Activated T-helper 2 cell treated with anti-CD3 and anti-CD28 coated beads, Interferon-gamma antibody, Interleukin-2, Interleukin-4, amounts not matched to agents 10 μg/mL and 5 μg/mL and 100 μg/mL, durations not matched to agents 14 hours and 24 hours and 36 hours (primary cell): ENCODE measurements around the gene JAM3. TPM values are rescaled to one million over a fixed set of nuclear protein-coding genes. Genes with fewer than 3 reads are reported as not detected.
"Not testable (repeated sequence)": the region's sequence is repeated elsewhere in the genome, so short reads cannot be mapped to it uniquely, and the experiment has no call there.

Experiments
- DNase-seq: peaks from one replicate; pipeline ENCODE4 v3.0.0; 2021; ENCODE audit warnings: low spot score
- H3K27ac Mint-ChIP-seq: one replicate; pipeline ENCODE4 v1.8.0; 2021; ENCODE audit warnings: mixed read lengths
- H3K27me3 Mint-ChIP-seq: one replicate; pipeline ENCODE4 v1.8.0; 2021; ENCODE audit warnings: low read depth, mixed read lengths
- H3K36me3 Mint-ChIP-seq: one replicate; pipeline ENCODE4 v1.8.0; 2021; ENCODE audit warnings: low read depth, mixed read lengths
- H3K4me1 Mint-ChIP-seq: one replicate; pipeline ENCODE4 v1.8.0; 2021; ENCODE audit warnings: low read depth, mixed read lengths
- H3K4me3 Mint-ChIP-seq: one replicate; pipeline ENCODE4 v1.8.0; 2021; ENCODE audit warnings: low read depth, mild to moderate bottlenecking, moderate library complexity, mixed read lengths
- H3K9me3 Mint-ChIP-seq: one replicate; pipeline ENCODE4 v1.8.0; 2021; ENCODE audit warnings: mixed read lengths
- intact Hi-C: fragments of 100-400 bp; cut with micrococcal nuclease; formaldehyde crosslinking; loops from one replicate; pipeline ENCODE4 v1.15.1; 2023
- total RNA-seq: library from RNA; stranded (reverse); gene quantifications from 2 replicates; pipeline ENCODE4 v1.2.3, GENCODE V29; 2022

JAM3 gene
- total RNA-seq, 1 donor from 2014 or later, result 3.4 TPM

DNA sequence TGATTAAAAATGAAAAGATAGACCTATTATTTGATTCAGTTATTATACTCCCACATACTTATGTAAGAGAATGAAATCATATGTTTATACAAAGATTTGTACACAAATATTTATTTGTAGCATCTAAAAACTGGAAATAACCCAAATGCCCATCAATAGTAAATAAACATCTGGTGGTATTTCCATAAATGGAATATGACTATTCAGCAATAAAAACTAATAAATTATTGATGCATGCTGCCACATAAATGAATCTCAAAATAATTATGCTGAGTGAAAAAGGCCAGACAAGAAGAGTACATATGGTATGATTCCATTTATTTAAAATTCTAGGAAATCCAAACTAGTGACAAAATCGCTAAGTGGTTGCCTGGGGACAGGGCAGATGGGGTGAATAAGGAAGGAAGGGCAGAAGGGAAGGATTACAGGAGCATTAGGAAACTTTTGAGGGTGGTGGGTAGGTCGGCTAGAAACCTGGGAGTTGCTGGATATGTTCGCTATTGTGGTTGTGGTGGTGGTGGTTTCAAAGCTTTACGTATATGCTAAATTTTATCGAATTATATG is 41.5 kb downstream of the JAM3 start:
- Mint-ChIP-seq H3K27me3 (peaks cover 1% of the 10 kb centered on the region), H3K9me3 (peaks cover 5% of the 10 kb centered on the region), H3K27ac (no peak overlapping the region), H3K36me3 (no peaks in the 10 kb centered on the region), H3K4me3 (no peak overlapping the region), H3K4me1 (no peaks in the 10 kb centered on the region)
- intact Hi-C loops, result no loop called here
- no peak for DNase-seq

DNA sequence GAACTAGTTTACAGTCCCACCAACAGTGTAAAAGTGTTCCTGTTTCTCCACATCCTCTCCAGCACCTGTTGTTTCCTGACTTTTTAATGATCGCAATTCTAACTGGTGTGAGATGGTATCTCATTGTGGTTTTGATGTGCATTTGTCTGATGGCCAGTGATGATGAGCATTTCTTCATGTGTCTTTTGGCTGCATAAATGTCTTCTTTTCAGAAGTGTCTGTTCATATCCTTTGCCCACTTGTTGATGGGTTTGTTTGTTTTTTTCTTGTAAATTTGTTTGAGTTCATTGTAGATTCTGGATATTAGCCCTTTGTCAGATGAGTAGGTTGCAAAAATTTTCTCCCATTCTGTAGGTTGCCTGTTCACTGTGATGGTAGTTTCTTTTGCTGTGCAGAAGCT is 44.9 kb downstream of the JAM3 start:
- DNase-seq, intact Hi-C loops, H3K36me3 Mint-ChIP-seq, H3K27ac Mint-ChIP-seq, H3K27me3 Mint-ChIP-seq, H3K4me1 Mint-ChIP-seq, H3K4me3 Mint-ChIP-seq, H3K9me3 Mint-ChIP-seq: not testable (repeated sequence)

DNA sequence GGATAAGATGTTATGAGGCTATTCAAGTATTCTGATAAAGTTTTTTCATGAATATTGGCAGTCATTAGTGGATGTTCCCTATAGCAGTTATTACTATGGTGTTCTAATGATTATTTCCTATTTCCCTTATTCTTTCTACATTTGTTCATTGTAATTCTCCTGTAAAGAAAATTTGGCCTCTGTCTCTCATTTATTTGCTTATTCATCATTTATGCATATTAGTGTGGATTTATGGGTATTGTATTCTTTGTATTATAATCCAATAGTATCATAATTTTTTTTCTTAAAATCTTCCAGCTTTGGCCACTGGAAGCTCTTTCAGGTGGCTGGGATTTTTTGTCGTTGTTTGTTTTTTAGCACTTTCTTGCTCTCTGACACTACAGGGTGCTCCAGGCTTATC is 47.3 kb downstream of the JAM3 start:
- Mint-ChIP-seq H3K27ac (no peak overlapping the region), H3K27me3 (peaks cover 7% of the 10 kb centered on the region), H3K9me3 (no peaks in the 10 kb centered on the region), H3K36me3 (no peaks in the 10 kb centered on the region), H3K4me1 (peaks cover 5% of the 10 kb centered on the region), H3K4me3 (no peak overlapping the region)
- DNase-seq, result no peak
- intact Hi-C loops, result no loop called here

DNA sequence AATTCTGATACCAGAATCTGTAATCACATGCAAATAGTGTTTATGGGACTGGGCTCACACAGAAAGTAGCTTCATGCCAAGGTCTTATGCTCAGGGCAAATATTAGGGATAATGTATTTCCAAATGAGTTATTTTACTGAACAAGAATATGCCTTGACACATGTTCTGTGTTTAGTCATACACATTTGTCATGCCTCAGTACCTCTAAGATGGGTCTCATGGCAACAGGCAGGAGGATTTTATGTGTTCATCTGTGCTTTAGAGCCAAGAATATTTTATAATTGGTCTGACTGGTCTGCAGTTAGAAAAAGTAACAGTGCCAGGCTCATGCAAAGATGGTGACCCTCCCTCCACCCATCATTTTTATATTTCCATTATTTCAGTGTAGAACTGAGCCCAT is 49.1 kb downstream of the JAM3 start:
- H3K4me1 Mint-ChIP-seq, result peaks cover 5% of the 10 kb centered on the region
- no peak for DNase-seq
- intact Hi-C loops, result no loop called here
- H3K36me3 Mint-ChIP-seq, result no peaks in the 10 kb centered on the region
- no peaks in the 10 kb centered on the region for H3K9me3 Mint-ChIP-seq
- H3K27ac Mint-ChIP-seq, result no peak overlapping the region
- H3K27me3 Mint-ChIP-seq, result peaks cover 11% of the 10 kb centered on the region
- no peak overlapping the region for H3K4me3 Mint-ChIP-seq

DNA sequence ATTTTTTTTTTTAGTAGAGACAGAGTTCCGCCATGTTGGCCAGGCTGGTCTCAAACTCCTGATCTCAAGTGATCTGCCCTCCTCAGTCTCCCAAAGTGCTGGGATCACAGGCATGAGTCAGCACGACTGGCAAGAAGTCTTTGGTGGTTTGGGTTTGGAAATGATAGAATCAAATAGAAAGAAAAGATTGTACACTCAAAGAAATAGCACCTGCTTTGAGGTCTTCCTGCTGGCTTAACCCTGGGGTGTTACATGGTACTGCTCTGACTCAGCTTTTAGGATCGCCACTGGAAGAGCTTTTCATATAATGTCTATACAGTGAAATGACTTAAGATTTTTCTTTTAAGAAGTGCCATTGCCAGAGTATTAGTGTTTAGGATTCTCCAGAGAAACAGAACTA is 50.2 kb downstream of the JAM3 start:
- no peaks in the 10 kb centered on the region for H3K9me3 Mint-ChIP-seq
- intact Hi-C loops, result no loop called here
- peaks cover 22% of the 10 kb centered on the region for H3K27me3 Mint-ChIP-seq
- no peak overlapping the region for H3K4me3 Mint-ChIP-seq
- no peak overlapping the region for H3K27ac Mint-ChIP-seq
- no peak for DNase-seq
- peaks cover 5% of the 10 kb centered on the region for H3K4me1 Mint-ChIP-seq
- H3K36me3 Mint-ChIP-seq, result no peaks in the 10 kb centered on the region

DNA sequence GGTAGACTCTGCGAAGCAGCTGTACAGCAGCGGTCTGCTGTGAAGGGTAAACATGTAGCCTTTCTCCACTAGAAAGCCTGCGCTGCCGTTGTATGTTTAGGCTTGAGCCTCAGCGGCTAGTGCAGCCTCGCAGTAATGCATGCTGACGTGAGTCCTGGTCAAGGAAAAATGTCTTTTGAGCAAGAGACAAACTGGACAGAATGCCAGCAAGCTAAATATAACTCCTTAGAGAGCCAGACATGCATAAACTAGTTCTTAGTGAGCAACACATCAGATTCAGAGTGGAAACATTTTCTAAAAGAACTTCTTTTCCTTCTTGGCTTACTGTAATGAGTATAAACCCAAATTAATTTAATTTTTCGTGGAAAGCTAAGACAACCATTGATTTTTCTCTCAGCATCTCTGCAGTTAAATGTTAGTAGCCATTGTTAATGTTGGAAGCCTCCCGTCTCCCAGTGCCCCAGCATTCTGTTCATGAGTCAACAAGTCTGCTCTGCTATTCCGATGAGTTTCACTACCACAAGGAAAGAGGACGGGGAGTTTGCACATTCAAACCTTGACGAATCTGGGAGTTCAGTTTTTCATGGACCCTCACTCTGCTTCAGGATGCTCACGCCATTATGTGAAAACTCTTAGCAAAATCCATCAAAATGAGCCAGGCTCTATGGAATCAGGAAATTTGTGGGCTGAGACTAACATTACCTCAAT is 51.4 kb downstream of the JAM3 start:
- H3K27me3 Mint-ChIP-seq, result peaks cover 31% of the 10 kb centered on the region
- H3K9me3 Mint-ChIP-seq, result no peaks in the 10 kb centered on the region

DNA sequence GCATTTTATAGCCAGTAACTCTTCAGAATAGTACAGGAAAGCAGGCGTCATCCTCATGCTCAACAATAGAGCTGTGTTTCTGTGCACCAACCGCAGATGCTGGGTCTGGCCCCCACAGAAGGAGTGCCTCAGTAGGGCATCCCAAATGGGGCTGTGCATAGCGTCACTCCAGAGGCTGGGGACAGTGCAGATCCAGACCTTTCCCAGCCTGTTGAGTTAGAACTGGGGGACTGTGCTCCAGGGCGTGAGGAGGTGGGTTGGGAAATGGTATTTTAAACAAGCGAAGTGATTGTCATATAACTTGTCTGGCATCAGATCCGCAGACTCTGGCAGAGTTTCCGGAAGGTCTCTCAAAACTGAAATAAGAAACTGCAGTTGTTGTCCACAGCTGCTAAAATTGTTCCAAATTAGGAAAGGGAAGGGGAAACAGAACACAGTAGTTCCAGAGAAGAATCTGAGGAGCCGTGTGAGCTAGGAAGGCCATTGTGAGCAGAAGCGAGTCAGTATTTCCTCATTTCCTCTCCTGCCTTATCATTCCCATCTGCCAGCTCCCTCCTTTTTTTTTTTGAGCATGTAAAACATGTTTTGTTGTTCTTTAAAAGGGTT is 52.2 kb downstream of the JAM3 start:
- Mint-ChIP-seq H3K4me1 (peaks cover 9% of the 10 kb centered on the region), H3K36me3 (no peaks in the 10 kb centered on the region), H3K27ac (no peak overlapping the region), H3K27me3 (peaks cover 35% of the 10 kb centered on the region), H3K9me3 (no peaks in the 10 kb centered on the region), H3K4me3 (no peak overlapping the region)
- no peak for DNase-seq
- intact Hi-C loops, result no loop called here

More for the DNA sequence above, 51.4 kb downstream of the JAM3 start:
- DNase-seq, result no peak
- intact Hi-C loops, result no loop called here
- Mint-ChIP-seq H3K36me3 (no peaks in the 10 kb centered on the region), H3K4me1 (peaks cover 7% of the 10 kb centered on the region), H3K27ac (no peak overlapping the region), H3K4me3 (no peak overlapping the region)

DNA sequence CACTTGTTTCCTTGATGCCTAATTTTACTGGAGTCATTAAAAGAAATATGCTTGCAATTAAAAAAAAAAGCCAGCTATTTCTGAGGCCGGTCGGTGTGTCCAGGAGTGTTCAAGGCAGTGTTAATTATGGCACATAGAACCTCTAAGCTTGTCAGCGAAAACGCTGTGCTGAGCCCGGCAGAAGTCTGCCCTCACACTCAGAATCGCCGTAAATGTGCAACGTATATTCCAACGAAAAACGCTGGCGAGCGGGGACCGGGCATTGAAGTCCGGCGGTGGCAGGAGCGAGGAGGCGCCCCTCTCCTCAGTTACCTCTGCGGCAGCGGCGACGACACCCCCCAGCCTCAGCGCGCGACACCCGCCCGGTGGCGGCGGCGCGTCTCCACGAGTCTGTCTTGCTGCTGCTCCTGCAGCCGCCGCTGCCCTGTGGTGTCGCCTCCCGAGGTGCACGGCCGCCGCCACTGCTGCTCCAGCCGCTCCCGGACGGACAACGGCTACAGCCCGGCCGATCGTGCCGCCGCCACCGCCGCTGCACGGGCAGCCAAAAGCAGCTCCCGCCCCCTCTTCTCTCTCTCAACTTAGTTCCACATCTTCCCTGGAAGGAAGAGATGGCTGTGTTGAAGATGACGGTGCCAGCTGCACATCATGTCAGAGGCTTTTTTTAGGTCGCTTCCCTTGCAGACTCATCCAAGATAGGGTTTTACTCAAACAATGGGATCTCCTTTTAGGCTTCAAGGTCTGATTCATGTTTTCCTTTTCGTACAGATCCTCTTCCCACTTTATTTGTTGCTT is 56.0 kb downstream of the JAM3 start:
- no peaks in the 10 kb centered on the region for H3K9me3 Mint-ChIP-seq
- H3K4me1 Mint-ChIP-seq, result peaks cover 6% of the 10 kb centered on the region
- intact Hi-C loops, result no loop called here
- no peak overlapping the region for H3K27ac Mint-ChIP-seq
- no peak overlapping the region for H3K4me3 Mint-ChIP-seq
- H3K36me3 Mint-ChIP-seq, result no peaks in the 10 kb centered on the region
- peaks cover 47% of the 10 kb centered on the region for H3K27me3 Mint-ChIP-seq
- no peak for DNase-seq

DNA sequence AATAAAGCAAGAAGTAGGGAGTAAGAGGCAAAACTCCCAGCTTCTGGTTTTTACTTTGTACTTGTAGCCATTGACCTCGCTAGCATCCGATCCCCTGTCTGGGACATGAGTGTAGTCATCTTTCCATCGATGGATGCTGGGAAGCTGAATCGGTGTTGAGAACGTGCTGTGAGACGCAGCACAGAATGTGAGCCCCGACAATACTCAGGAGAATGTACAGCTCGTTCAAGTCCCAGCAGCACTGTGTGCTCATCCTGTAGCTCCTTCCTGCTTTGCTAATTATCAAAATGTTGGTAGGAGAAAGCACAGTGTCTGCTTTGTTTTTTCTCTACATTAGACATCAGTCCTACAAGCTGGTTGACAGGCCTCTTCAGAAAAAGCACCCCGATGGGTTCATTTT is 56.6 kb downstream of the JAM3 start:
- peaks cover 6% of the 10 kb centered on the region for H3K4me1 Mint-ChIP-seq
- no peak for DNase-seq
- H3K36me3 Mint-ChIP-seq, result no peaks in the 10 kb centered on the region
- no peaks in the 10 kb centered on the region for H3K9me3 Mint-ChIP-seq
- intact Hi-C loops, result no loop called here
- H3K27ac Mint-ChIP-seq, result no peak overlapping the region
- peaks cover 47% of the 10 kb centered on the region for H3K27me3 Mint-ChIP-seq
- H3K4me3 Mint-ChIP-seq, result no peak overlapping the region

DNA sequence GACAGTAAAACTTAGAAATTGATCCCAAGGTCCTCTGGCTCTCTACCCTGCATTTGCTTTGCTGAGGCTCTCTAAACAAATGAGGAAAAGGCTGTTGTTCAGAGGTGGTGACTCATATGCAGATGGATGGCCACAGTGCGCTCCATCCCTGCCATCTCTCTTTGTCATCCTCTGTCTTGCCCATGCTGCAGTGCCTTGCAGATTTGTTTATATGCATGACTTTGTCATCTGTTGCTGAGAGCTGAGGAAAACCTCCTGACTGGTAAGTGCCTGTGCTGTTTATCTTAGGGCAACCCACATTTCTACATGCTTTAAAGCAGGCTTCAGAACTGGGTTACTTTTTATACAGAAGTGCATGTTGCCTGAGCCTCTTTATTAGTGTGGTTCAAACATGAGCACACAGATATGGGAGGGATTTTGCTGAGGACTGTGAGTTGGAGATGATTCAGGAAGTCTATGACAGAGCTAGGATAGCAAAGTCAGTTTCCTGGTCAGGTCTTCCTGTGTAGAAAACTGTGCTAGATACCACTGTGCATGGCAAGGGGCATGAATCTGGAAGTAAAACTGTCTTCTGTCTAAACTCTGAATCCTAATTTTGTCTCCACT is 57.4 kb downstream of the JAM3 start:
- H3K27me3 Mint-ChIP-seq, result peaks cover 47% of the 10 kb centered on the region
- peaks cover 2% of the 10 kb centered on the region for H3K36me3 Mint-ChIP-seq
- H3K4me3 Mint-ChIP-seq, result no peak overlapping the region
- peaks cover 3% of the 10 kb centered on the region for H3K9me3 Mint-ChIP-seq
- intact Hi-C loops, result no loop called here
- peaks cover 6% of the 10 kb centered on the region for H3K4me1 Mint-ChIP-seq
- H3K27ac Mint-ChIP-seq, result no peak overlapping the region
- no peak for DNase-seq

DNA sequence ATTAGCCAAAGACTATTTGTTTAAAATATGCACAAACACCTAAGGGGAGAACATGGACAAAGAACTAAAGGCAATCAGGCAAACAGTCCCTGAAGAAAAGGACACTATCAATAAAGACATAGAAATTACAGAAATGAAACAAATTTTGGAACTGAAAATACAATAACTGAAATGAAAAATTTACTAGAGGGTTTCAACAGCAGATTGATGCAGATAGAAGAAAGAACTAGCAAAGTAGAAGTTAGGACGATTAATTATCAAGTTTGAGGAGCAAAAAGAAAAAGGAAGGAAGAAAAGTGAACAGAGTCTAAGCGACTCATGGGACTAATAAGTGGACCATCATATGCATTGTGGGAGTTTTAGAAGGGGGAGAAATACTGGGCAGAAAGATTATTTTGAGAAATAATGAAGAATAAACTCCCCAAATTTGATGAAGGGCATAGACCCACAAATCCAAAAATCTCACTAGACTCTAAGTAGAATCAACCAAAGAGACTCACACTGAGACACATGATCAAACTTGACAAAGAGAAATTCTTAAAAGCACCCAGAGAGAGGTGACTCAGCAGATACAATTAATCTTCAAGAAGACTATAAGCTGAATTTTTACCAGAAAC is 62.9 kb downstream of the JAM3 start:
- Mint-ChIP-seq H3K9me3 (peaks cover 19% of the 10 kb centered on the region), H3K4me3 (no peak overlapping the region), H3K27ac (no peak overlapping the region), H3K36me3 (peaks cover 7% of the 10 kb centered on the region), H3K27me3 (peaks cover 17% of the 10 kb centered on the region), H3K4me1 (no peaks in the 10 kb centered on the region)
- DNase-seq, result no peak
- intact Hi-C loops, result no loop called here

DNA sequence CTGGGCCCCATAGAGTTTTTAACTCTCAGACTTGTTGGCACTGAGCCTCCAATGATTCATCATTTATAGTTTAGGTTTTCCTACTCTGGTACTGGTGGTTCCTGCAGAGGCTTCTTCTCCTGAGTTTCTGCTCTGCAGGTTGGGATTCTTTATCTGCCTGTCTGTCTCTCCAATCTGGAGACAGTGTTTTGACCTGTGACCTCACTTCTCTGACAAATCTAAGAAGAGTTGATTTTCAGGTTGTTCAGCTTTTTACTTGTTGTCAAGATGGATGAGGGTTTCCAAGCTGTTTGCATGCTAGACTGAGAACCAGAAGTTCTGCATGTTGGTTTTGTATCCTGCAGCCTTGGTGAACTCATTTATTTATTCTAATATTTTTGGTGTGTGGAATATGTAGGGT is 63.9 kb downstream of the JAM3 start:
- Mint-ChIP-seq H3K27me3 (peaks cover 12% of the 10 kb centered on the region), H3K4me3 (no peak overlapping the region), H3K9me3 (peaks cover 19% of the 10 kb centered on the region), H3K36me3 (peaks cover 7% of the 10 kb centered on the region), H3K27ac (no peak overlapping the region), H3K4me1 (no peaks in the 10 kb centered on the region)
- intact Hi-C loops, result no loop called here
- no peak for DNase-seq
